Neural cell (in vitro differentiated cells): Measurements from ENCODE around the gene POLR2L. TPM values are rescaled to one million over a fixed set of nuclear protein-coding genes. Genes with fewer than 3 reads are reported as not detected.

Experiments used
- H2AFZ ChIP-seq: fragments of 200-600, 300-800 bp; sonication (generic), shearing (Covaris generic); 2 replicates; pipeline ENCODE4 v1.6.0; 2014; ENCODE audit warnings: low read depth, mild to moderate bottlenecking, antibody characterized with exemption, low read length, moderate library complexity
- H3F3A ChIP-seq: fragments of 200-600 bp; shearing (Covaris generic); 2 replicates; pipeline ENCODE4 v1.6.1; 2016; ENCODE audit warnings: mild to moderate bottlenecking, moderate library complexity, mixed read lengths, antibody characterized with exemption, low read length; ENCODE audit not compliant: insufficient read depth, poor library complexity, severe bottlenecking
- H3K27ac ChIP-seq: fragments of 200-600, 300-800 bp; sonication (generic), shearing (Covaris generic); 2 replicates; pipeline ENCODE4 v1.5.1; 2014; ENCODE audit warnings: mild to moderate bottlenecking, low read length, moderate library complexity
- H3K27me3 ChIP-seq: fragments of 300-800, 200-600 bp; sonication (generic), shearing (Covaris generic); 2 replicates; pipeline ENCODE4 v1.6.0; 2014; ENCODE audit warnings: mild to moderate bottlenecking, low read depth, low read length, moderate library complexity; ENCODE audit not compliant: insufficient read depth
- H3K36me3 ChIP-seq: fragments of 300-800, 200-600 bp; sonication (generic), shearing (Covaris generic); 2 replicates; pipeline ENCODE4 v1.5.1; 2014; ENCODE audit warnings: mild to moderate bottlenecking, antibody characterized with exemption, low read length, moderate library complexity; ENCODE audit not compliant: insufficient read depth
- H3K4me2 ChIP-seq: fragments of 300-800, 200-600 bp; sonication (generic), shearing (Covaris generic); 2 replicates; pipeline ENCODE4 v1.6.0; 2014; ENCODE audit warnings: mild to moderate bottlenecking, low read length
- H3K4me3 ChIP-seq: fragments of 300-800, 200-600 bp; sonication (generic), shearing (Covaris generic); 2 replicates; pipeline ENCODE4 v1.5.1; 2014; ENCODE audit warnings: mild to moderate bottlenecking, low read length, moderate library complexity
- H3K79me2 ChIP-seq: fragments of 200-600 bp; shearing (Covaris generic); replicated peaks from 2 replicates; pipeline ENCODE4 v1.6.0; 2014; ENCODE audit warnings: mild to moderate bottlenecking, low read length, moderate library complexity; ENCODE audit not compliant: insufficient read depth
- H3K9ac ChIP-seq: fragments of 300-800, 200-600 bp; sonication (generic), shearing (Covaris generic); 2 replicates; pipeline ENCODE4 v1.6.1; 2016; ENCODE audit warnings: mild to moderate bottlenecking, low read length, mixed read lengths
- H3K9me2 ChIP-seq: fragments of 200-600 bp; shearing (Covaris generic); 2 replicates; pipeline ENCODE4 v1.6.1; 2016; ENCODE audit warnings: mild to moderate bottlenecking, low read length, mixed read lengths; ENCODE audit not compliant: insufficient read depth
- H3K9me3 ChIP-seq: fragments of 200-600, 300-800 bp; sonication (generic), shearing (Covaris generic); 2 replicates; pipeline ENCODE4 v1.6.1; 2016; ENCODE audit warnings: mild to moderate bottlenecking, mixed run types, low read length, moderate library complexity, mixed read lengths
- H4K20me1 ChIP-seq: fragments of 200-600 bp; shearing (Covaris generic); 2 replicates; pipeline ENCODE4 v1.6.1; 2016; ENCODE audit warnings: mild to moderate bottlenecking, mixed run types; ENCODE audit not compliant: insufficient read depth
- EP300 ChIP-seq: fragments of 450-650 bp; conservative IDR thresholded peaks from 2 replicates; pipeline ENCODE4 v1.6.1; 2014; ENCODE audit warnings: antibody characterized with exemption, mild to moderate bottlenecking, moderate library complexity; ENCODE audit not compliant: poor library complexity, severe bottlenecking
- EZH2 ChIP-seq: fragments of 200-600, 300-800 bp; shearing (Covaris generic), sonication (generic); IDR thresholded peaks from 2 replicates; pipeline ENCODE4 v1.6.1; 2014; ENCODE audit warnings: antibody characterized with exemption, low read length, borderline replicate concordance, mild to moderate bottlenecking; ENCODE audit not compliant: insufficient read depth, poor library complexity, severe bottlenecking
- MXI1 ChIP-seq: fragments of 450-650 bp; conservative IDR thresholded peaks from 2 replicates; pipeline ENCODE4 v1.6.1; 2014; ENCODE audit warnings: antibody characterized with exemption, mild to moderate bottlenecking; ENCODE audit not compliant: poor library complexity, severe bottlenecking
- POLR2AphosphoS5 ChIP-seq: IDR thresholded peaks from 2 replicates; pipeline ENCODE4 v1.6.1; 2012
- RAD21 ChIP-seq: fragments of 450-650 bp; conservative IDR thresholded peaks from 2 replicates; pipeline ENCODE4 v1.6.1; 2014; ENCODE audit warnings: antibody characterized with exemption, mild to moderate bottlenecking, moderate library complexity
- REST ChIP-seq: IDR thresholded peaks from 2 replicates; pipeline ENCODE4 v1.6.1; 2012; ENCODE audit warnings: borderline replicate concordance
- SMC3 ChIP-seq: fragments of 450-650 bp; conservative IDR thresholded peaks from 2 replicates; pipeline ENCODE4 v1.6.1; 2014; ENCODE audit warnings: antibody characterized with exemption, mild to moderate bottlenecking, moderate library complexity; ENCODE audit not compliant: poor library complexity
- TAF1 ChIP-seq: IDR thresholded peaks from 2 replicates; pipeline ENCODE4 v1.6.1; 2012; ENCODE audit warnings: low read depth
- polyA plus RNA-seq: library from polyadenylated mRNA; depleted of rRNA; stranded (reverse); fragments of >200 nt; gene quantifications from 2 replicates; pipeline ENCODE4 v1.2.3, GENCODE V29; 2014
- TF ChIP-seq, protein P1 (sequence below): fragments of 450-650 bp; IDR thresholded peaks from 2 replicates; pipeline ENCODE4 v1.5.1; 2014; ENCODE audit warnings: antibody characterized with exemption, mild to moderate bottlenecking, moderate library complexity; ENCODE audit not compliant: poor library complexity, severe bottlenecking

POLR2L gene
- polyA plus RNA-seq, 1 donor from 2014 or later: 62.3 TPM

DNA sequence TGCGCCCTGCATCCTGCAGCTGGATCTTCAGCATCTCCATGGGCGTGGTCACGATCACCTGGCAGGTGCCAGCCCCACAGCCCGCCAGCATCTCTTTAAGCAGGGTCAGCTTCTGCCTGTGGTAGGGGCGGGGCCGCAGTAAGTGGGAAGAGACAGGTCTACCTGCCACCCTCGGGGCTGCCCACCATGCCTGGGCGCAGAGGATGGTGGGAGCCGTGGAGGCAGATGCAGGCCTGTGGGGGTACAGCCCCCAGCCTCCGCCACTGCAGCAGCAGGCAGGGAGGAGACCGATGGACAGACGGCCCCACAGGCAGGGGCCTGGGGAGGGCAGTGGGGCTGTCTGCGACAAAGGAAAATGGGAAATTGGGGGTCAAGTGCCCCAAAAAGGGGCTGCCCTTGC lies 49.5 kb downstream of the POLR2L start:
- no peaks in the 10 kb centered on the region for H3K36me3 ChIP-seq
- H3K4me2 ChIP-seq: no peak overlapping the region
- no peaks in the 10 kb centered on the region for H3F3A ChIP-seq
- peaks cover 19% of the 10 kb centered on the region for H3K79me2 ChIP-seq
- TF ChIP-seq REST (no peak), EP300 (no peak), EZH2 (no peak), TAF1 (no peak), RAD21 (no peak), POLR2AphosphoS5 (no peak), SMC3 (no peak), MXI1 (no peak)
- TF ChIP-seq, protein P1, sequence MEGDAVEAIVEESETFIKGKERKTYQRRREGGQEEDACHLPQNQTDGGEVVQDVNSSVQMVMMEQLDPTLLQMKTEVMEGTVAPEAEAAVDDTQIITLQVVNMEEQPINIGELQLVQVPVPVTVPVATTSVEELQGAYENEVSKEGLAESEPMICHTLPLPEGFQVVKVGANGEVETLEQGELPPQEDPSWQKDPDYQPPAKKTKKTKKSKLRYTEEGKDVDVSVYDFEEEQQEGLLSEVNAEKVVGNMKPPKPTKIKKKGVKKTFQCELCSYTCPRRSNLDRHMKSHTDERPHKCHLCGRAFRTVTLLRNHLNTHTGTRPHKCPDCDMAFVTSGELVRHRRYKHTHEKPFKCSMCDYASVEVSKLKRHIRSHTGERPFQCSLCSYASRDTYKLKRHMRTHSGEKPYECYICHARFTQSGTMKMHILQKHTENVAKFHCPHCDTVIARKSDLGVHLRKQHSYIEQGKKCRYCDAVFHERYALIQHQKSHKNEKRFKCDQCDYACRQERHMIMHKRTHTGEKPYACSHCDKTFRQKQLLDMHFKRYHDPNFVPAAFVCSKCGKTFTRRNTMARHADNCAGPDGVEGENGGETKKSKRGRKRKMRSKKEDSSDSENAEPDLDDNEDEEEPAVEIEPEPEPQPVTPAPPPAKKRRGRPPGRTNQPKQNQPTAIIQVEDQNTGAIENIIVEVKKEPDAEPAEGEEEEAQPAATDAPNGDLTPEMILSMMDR: no peak
- H3K4me3 ChIP-seq: no peak overlapping the region
- H3K9ac ChIP-seq: no peak overlapping the region
- H4K20me1 ChIP-seq: no peaks in the 10 kb centered on the region
- no peak overlapping the region for H2AFZ ChIP-seq
- no peak overlapping the region for H3K27ac ChIP-seq
- no peaks in the 10 kb centered on the region for H3K9me3 ChIP-seq
- no peaks in the 10 kb centered on the region for H3K27me3 ChIP-seq
- no peaks in the 10 kb centered on the region for H3K9me2 ChIP-seq

DNA sequence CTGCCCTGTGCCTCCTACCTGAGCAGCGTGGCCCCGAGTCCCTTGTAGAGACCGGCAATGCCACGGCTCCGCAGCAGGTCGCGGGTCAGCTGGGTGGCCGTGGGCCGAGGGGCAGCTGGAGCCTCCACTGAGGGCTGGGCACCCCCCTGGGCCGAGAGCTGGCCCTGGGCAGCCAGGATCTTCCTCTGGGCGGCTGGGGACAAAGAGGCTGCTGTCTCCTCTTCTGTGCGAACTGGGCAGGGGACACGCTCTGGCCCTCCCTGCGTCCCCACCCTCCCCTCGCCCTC lies 49.9 kb downstream of the POLR2L start:
- H2AFZ ChIP-seq: no peak overlapping the region
- no peak overlapping the region for H3K27ac ChIP-seq

More for the DNA sequence above, 49.9 kb downstream of the POLR2L start:
- peaks cover 19% of the 10 kb centered on the region for H3K79me2 ChIP-seq
- H3K9me3 ChIP-seq: no peaks in the 10 kb centered on the region
- no peaks in the 10 kb centered on the region for H4K20me1 ChIP-seq
- no peaks in the 10 kb centered on the region for H3F3A ChIP-seq
- H3K9me2 ChIP-seq: no peaks in the 10 kb centered on the region
- no peak overlapping the region for H3K4me2 ChIP-seq
- H3K27me3 ChIP-seq: no peaks in the 10 kb centered on the region
- H3K4me3 ChIP-seq: no peak overlapping the region
- no peak for TF ChIP-seq RAD21
- TF ChIP-seq REST: no peak
- no peak for TF ChIP-seq SMC3
- no peaks in the 10 kb centered on the region for H3K36me3 ChIP-seq
- no peak overlapping the region for H3K9ac ChIP-seq
